Uterus (tissue), 2 donors: ENCODE measurements around the gene SENP7.

Source experiments
- CTCF ChIP-seq, 4 experiments: fragments of 200-600 bp in 2 of 4; fragments of 450-650 bp in 2 of 4; sonication (generic) in 2 of 4; IDR thresholded peaks; one replicate each; pipeline ENCODE4 v1.5.1; 2016 to 2019; ENCODE audit warnings: antibody characterized with exemption in 4 of 4, mild to moderate bottlenecking in 2 of 4, moderate library complexity in 1 of 4
- POLR2A ChIP-seq, 2 donors: fragments of 450-650 bp; IDR thresholded peaks; one replicate each; pipeline ENCODE4 v1.6.1; 2016; ENCODE audit warnings: antibody characterized with exemption in 2 of 2, mild to moderate bottlenecking in 1 of 2, moderate library complexity in 1 of 2

GRCh38 chr3:101413656-101414055, 99.4 kb downstream of the SENP7 start:
- TF ChIP-seq POLR2A (IDR thresholded peaks at IDR 0.05) = no peak
- TF ChIP-seq CTCF (IDR thresholded peaks at IDR 0.05) = no peak
